ENCODE measurements around the gene SORBS1.

SORBS1 gene

DNA sequence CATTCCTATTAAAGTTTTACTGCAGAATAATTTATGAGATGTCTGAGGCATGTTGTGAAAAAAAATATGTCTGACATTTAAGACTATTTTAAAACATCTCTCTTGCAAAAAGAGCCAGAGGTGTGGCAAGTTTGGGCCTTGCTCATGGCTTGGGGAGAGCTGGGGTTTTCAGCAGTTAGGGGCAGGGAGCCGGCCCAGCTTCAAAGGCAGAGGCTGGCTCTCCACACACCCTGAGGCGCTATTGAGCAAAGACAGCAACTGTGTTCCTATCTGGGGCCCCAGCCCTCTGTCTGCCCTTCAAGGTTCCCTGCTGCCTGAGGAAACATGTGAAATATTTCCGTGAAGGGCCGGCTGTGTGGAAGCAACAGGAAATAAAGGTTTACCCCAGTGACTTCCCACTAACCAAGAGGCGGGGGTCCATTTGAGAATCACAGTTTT lies 94.0 kb downstream of the SORBS1 start:
- H3K27me3 ChIP-seq (ENCODE audit: insufficient read depth, low read length): no peaks in the 10 kb centered on the region
- no peaks in the 10 kb centered on the region for H3K36me3 ChIP-seq (ENCODE audit: insufficient read depth, low read length)
- WGBS: 5% methylated on average over 5 of the region's 5 CpGs
- peak overlapping the region; percentile 72; the same call in 1 of the 2 replicates for H3K27ac ChIP-seq (ENCODE audit: low read depth, low read length)
- H3K4me3 ChIP-seq (ENCODE audit: low read length): no peak overlapping the region
- H3K9ac ChIP-seq (ENCODE audit: low read depth, low read length): no peak overlapping the region; the same call in 1 of the 2 replicates
- no peaks in the 10 kb centered on the region for H3K9me3 ChIP-seq (ENCODE audit: insufficient read depth, low read depth, low read length)
- peaks cover 44% of the 10 kb centered on the region for H3K4me1 ChIP-seq (ENCODE audit: insufficient read depth, low read length)

GRCh38 chr10:95466436-95466835 lies 94.7 kb downstream of the SORBS1 start:
- WGBS: 85% methylated on average over 3 of the region's 3 CpGs
- Histone ChIP-seq H3K9ac (ENCODE audit: low read depth, low read length) (no peak overlapping the region), H3K4me1 (ENCODE audit: insufficient read depth, low read length) (peaks cover 51% of the 10 kb centered on the region), H3K4me3 (ENCODE audit: low read length) (no peak overlapping the region), H3K27ac (ENCODE audit: low read depth, low read length) (no peak overlapping the region), H3K36me3 (ENCODE audit: insufficient read depth, low read length) (no peaks in the 10 kb centered on the region), H3K9me3 (ENCODE audit: insufficient read depth, low read depth, low read length) (no peaks in the 10 kb centered on the region), H3K27me3 (ENCODE audit: insufficient read depth, low read length) (no peaks in the 10 kb centered on the region)

DNA sequence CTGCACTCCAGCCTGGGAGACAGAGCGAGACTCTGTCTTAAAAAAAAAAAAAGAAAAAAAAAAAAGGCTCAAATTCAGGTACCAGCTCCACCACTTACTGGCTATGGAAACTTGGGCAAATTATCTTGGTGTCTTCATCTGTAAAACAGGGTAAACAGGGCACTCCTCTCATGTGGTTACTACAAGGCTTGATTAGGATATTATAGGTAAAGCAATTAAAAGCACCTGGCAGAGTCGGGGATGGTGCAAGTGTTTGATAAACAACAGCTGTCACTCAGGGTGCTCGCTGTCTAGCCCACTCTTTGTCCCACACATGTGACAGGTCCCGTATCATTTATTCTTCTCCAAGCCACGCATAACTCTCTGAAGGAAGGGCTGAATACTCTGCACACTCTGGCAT lies 96.9 kb downstream of the SORBS1 start:
- H3K4me1 ChIP-seq (ENCODE audit: insufficient read depth, low read length): peaks cover 56% of the 10 kb centered on the region
- H3K27ac ChIP-seq (ENCODE audit: low read depth, low read length): no peak overlapping the region
- WGBS: 92% methylated on average over 5 of the region's 5 CpGs
- H3K27me3 ChIP-seq (ENCODE audit: insufficient read depth, low read length): no peaks in the 10 kb centered on the region
- no peaks in the 10 kb centered on the region for H3K36me3 ChIP-seq (ENCODE audit: insufficient read depth, low read length)
- H3K4me3 ChIP-seq (ENCODE audit: low read length): no peak overlapping the region
- H3K9me3 ChIP-seq (ENCODE audit: insufficient read depth, low read depth, low read length): no peaks in the 10 kb centered on the region
- H3K9ac ChIP-seq (ENCODE audit: low read depth, low read length): no peak overlapping the region

- H3K9ac ChIP-seq (ENCODE audit: low read depth, low read length): no peak overlapping the region
- WGBS: 50% methylated on average over 1 of the region's 1 CpG
These were observed 98.2 kb downstream of the SORBS1 start for GRCh38 chr10:95462740-95463667.

GRCh38 chr10:95461611-95462010 lies 99.6 kb downstream of the SORBS1 start:
- no peak overlapping the region for H3K27ac ChIP-seq (ENCODE audit: low read depth, low read length)
- H3K9ac ChIP-seq (ENCODE audit: low read depth, low read length): 0 out of 2 replicates have a peak overlapping the region, but pooled peaks have one; percentile 12
- H3K27me3 ChIP-seq (ENCODE audit: insufficient read depth, low read length): no peaks in the 10 kb centered on the region
- no peaks in the 10 kb centered on the region for H3K36me3 ChIP-seq (ENCODE audit: insufficient read depth, low read length)
- H3K4me3 ChIP-seq (ENCODE audit: low read length): no peak overlapping the region; the same call in 1 of the 2 replicates
- WGBS: 75% methylated on average over 4 of the region's 4 CpGs
- no peaks in the 10 kb centered on the region for H3K9me3 ChIP-seq (ENCODE audit: insufficient read depth, low read depth, low read length)
- peaks cover 47% of the 10 kb centered on the region for H3K4me1 ChIP-seq (ENCODE audit: insufficient read depth, low read length)

More at GRCh38 chr10:95462740-95463667, 98.2 kb downstream of the SORBS1 start:
- no peaks in the 10 kb centered on the region for H3K9me3 ChIP-seq (ENCODE audit: insufficient read depth, low read depth, low read length)
- H3K27me3 ChIP-seq (ENCODE audit: insufficient read depth, low read length): no peaks in the 10 kb centered on the region
- no peak overlapping the region for H3K27ac ChIP-seq (ENCODE audit: low read depth, low read length)
- H3K4me3 ChIP-seq (ENCODE audit: low read length): no peak overlapping the region
- H3K4me1 ChIP-seq (ENCODE audit: insufficient read depth, low read length): peaks cover 51% of the 10 kb centered on the region
- no peaks in the 10 kb centered on the region for H3K36me3 ChIP-seq (ENCODE audit: insufficient read depth, low read length)

DNA sequence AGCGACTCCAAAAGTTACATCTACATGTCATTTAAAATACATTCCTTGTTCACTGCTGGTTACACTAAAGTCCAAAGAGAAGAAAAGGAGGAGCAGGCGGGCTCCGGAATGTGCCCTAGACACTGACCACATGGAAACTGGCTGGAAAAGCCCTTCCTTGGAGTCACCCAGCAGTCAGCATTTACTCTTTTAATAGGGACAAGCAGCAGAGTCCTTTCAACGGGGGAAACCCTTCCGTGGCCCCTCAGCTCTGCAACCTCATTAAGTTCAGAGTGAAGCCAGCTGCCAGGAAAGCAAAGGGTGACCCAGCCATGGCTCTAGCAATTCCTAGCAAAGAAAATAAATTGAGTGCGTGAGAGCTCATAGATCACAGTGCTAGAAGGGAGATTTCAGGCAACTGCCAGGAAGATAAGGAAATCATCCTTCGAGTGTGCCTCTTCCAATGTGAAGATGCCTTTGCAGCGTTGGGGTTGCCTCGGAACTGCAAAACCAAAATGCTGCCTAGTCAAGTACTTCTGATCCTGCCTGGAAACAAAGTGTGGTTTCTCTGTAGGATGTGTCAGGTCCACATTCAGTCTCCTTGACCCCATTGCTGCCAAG lies 101.6 kb downstream of the SORBS1 start:
- Histone ChIP-seq H3K4me3 (ENCODE audit: low read length) (no peak overlapping the region), H3K4me1 (ENCODE audit: insufficient read depth, low read length) (peaks cover 43% of the 10 kb centered on the region), H3K9ac (ENCODE audit: low read depth, low read length) (no peak overlapping the region), H3K9me3 (ENCODE audit: insufficient read depth, low read depth, low read length) (no peaks in the 10 kb centered on the region), H3K27me3 (ENCODE audit: insufficient read depth, low read length) (no peaks in the 10 kb centered on the region), H3K36me3 (ENCODE audit: insufficient read depth, low read length) (no peaks in the 10 kb centered on the region), H3K27ac (ENCODE audit: low read depth, low read length) (no peak overlapping the region)
- WGBS: 72% methylated on average over 9 of the region's 9 CpGs

- Histone ChIP-seq H3K27ac (ENCODE audit: low read depth, low read length) (no peak overlapping the region), H3K36me3 (ENCODE audit: insufficient read depth, low read length) (no peaks in the 10 kb centered on the region), H3K4me1 (ENCODE audit: insufficient read depth, low read length) (peaks cover 43% of the 10 kb centered on the region), H3K4me3 (ENCODE audit: low read length) (no peak overlapping the region), H3K9ac (ENCODE audit: low read depth, low read length) (no peak overlapping the region), H3K27me3 (ENCODE audit: insufficient read depth, low read length) (no peaks in the 10 kb centered on the region), H3K9me3 (ENCODE audit: insufficient read depth, low read depth, low read length) (no peaks in the 10 kb centered on the region)
- WGBS: 67% methylated on average over 1 of the region's 1 CpG
These were observed 102.3 kb downstream of the SORBS1 start for GRCh38 chr10:95458871-95459270.

DNA sequence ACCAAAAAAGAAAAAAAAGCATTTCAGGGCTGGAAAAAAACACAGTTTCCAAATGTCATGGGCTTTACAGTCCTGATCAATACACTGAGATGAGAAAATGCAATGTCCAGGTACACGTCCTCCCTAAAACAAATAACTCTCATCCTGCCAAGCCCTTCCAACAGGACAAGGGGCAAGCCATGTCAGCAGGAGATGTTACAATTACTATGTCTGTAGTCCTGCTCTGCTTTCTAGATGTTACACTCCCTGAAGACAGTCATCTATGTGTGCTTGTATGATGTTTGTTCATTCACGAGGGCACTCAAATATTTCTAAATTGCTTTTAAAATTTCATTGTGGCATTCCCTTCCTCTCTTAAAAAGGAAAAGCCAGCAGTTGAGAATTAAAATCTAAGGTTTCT lies 103.2 kb downstream of the SORBS1 start:
- WGBS: 94% methylated on average over 1 of the region's 2 CpGs
- H3K4me3 ChIP-seq (ENCODE audit: low read length): no peak overlapping the region

GRCh38 chr10:95457319-95457886 lies 103.8 kb downstream of the SORBS1 start:
- WGBS: 80% methylated on average over 5 of the region's 5 CpGs
- H3K27ac ChIP-seq (ENCODE audit: low read depth, low read length): no peak overlapping the region
- H3K36me3 ChIP-seq (ENCODE audit: insufficient read depth, low read length): no peaks in the 10 kb centered on the region
- no peak overlapping the region for H3K4me3 ChIP-seq (ENCODE audit: low read length)
- H3K9me3 ChIP-seq (ENCODE audit: insufficient read depth, low read depth, low read length): no peaks in the 10 kb centered on the region
- H3K9ac ChIP-seq (ENCODE audit: low read depth, low read length): no peak overlapping the region
- no peaks in the 10 kb centered on the region for H3K27me3 ChIP-seq (ENCODE audit: insufficient read depth, low read length)
- peaks cover 39% of the 10 kb centered on the region for H3K4me1 ChIP-seq (ENCODE audit: insufficient read depth, low read length)

More for the DNA sequence above, 103.2 kb downstream of the SORBS1 start:
- Histone ChIP-seq H3K9ac (ENCODE audit: low read depth, low read length) (no peak overlapping the region), H3K27me3 (ENCODE audit: insufficient read depth, low read length) (no peaks in the 10 kb centered on the region), H3K27ac (ENCODE audit: low read depth, low read length) (no peak overlapping the region), H3K9me3 (ENCODE audit: insufficient read depth, low read depth, low read length) (no peaks in the 10 kb centered on the region), H3K4me1 (ENCODE audit: insufficient read depth, low read length) (peaks cover 42% of the 10 kb centered on the region), H3K36me3 (ENCODE audit: insufficient read depth, low read length) (no peaks in the 10 kb centered on the region)

DNA sequence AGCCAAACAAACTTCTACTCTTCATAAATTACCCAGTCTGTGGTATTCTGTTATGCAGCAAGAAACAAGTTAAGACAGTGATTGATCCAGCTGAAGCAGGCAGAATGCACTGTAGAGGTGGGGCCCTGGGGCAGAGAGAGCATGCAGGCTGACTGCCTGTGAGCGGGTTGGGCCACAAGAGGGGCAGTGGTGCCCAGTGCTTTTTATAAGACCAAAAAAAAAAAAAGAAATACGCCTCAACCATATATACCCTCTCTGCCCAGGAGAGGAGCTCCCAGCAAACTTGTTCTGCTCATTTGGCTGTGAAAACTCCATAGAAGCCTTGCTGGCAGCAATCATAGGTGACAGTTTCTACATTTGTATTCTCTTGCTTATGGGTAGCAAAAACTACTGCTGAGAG lies 104.7 kb downstream of the SORBS1 start:
- no peaks in the 10 kb centered on the region for H3K36me3 ChIP-seq (ENCODE audit: insufficient read depth, low read length)

DNA sequence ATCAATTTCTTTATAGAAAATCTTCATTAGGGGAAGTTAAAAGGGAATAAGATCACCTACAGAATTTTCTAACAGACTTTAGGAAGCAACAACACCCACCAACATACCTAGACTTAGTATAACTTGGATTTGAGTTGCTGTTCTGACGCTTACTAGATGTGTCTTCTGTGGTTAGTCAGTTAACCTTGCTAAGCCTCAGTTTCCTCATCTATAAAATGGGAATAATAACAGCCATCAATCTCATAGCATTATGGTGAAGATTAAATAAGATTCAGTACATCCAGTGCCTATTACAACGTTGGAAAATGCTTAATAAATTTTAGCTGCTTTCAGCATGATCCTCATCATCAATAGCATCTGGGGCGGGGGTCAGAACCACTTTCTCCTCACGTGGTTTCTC lies 106.2 kb downstream of the SORBS1 start:
- H3K27me3 ChIP-seq (ENCODE audit: insufficient read depth, low read length): no peaks in the 10 kb centered on the region
- no peaks in the 10 kb centered on the region for H3K9me3 ChIP-seq (ENCODE audit: insufficient read depth, low read depth, low read length)
- no peak overlapping the region for H3K4me3 ChIP-seq (ENCODE audit: low read length)
- WGBS: 92% methylated on average over 4 of the region's 4 CpGs
- no peak overlapping the region for H3K27ac ChIP-seq (ENCODE audit: low read depth, low read length)
- peaks cover 23% of the 10 kb centered on the region for H3K4me1 ChIP-seq (ENCODE audit: insufficient read depth, low read length)
- no peak overlapping the region for H3K9ac ChIP-seq (ENCODE audit: low read depth, low read length)
- no peaks in the 10 kb centered on the region for H3K36me3 ChIP-seq (ENCODE audit: insufficient read depth, low read length)

More for the DNA sequence above, 104.7 kb downstream of the SORBS1 start:
- Histone ChIP-seq H3K4me1 (ENCODE audit: insufficient read depth, low read length) (peaks cover 34% of the 10 kb centered on the region), H3K27ac (ENCODE audit: low read depth, low read length) (no peak overlapping the region), H3K9ac (ENCODE audit: low read depth, low read length) (no peak overlapping the region), H3K27me3 (ENCODE audit: insufficient read depth, low read length) (no peaks in the 10 kb centered on the region), H3K9me3 (ENCODE audit: insufficient read depth, low read depth, low read length) (no peaks in the 10 kb centered on the region), H3K4me3 (ENCODE audit: low read length) (no peak overlapping the region)
- WGBS: 75% methylated on average over 1 of the region's 2 CpGs
